Neutrophil (primary cell): ENCODE results near the gene OR2AG1.

Experiments used
- H3K27ac ChIP-seq: fragments of 200-600 bp; sonication (generic); 2 replicates; pipeline ENCODE4 v1.5.1; 2016; ENCODE audit warnings: mild to moderate bottlenecking, moderate library complexity
- H3K27me3 ChIP-seq: fragments of 200-600 bp; sonication (generic); 2 replicates; pipeline ENCODE4 v1.6.0; 2016; ENCODE audit warnings: mild to moderate bottlenecking
- H3K36me3 ChIP-seq: fragments of 200-600 bp; sonication (generic); 2 replicates; pipeline ENCODE4 v1.5.1; 2017
- H3K4me1 ChIP-seq, 2 experiments: fragments of 200-600 bp in 1 of 2; sonication (generic) in 1 of 2; 1 replicate in 1 of 2; 2 replicates in 1 of 2; pipeline versions ENCODE4 v1.5.1 to v1.6.1; 2013 to 2016; ENCODE audit warnings: low read depth in 1 of 2, low read length in 1 of 2, mild to moderate bottlenecking in 1 of 2, moderate library complexity in 1 of 2; ENCODE audit not compliant: control insufficient read depth in 1 of 2, insufficient read depth in 1 of 2
- H3K4me3 ChIP-seq, 2 experiments: fragments of 200-600 bp in 1 of 2; sonication (generic) in 1 of 2; 1 replicate in 1 of 2; 2 replicates in 1 of 2; pipeline ENCODE4 v1.5.1; 2013 to 2016; ENCODE audit warnings: low read depth in 1 of 2, low read length in 1 of 2, mild to moderate bottlenecking in 1 of 2, moderate library complexity in 1 of 2
- H3K9me3 ChIP-seq: fragments of 200-600 bp; sonication (generic); 2 replicates; pipeline ENCODE4 v1.5.1; 2016
- CTCF ChIP-seq: fragments of 200-600 bp; sonication (generic); IDR thresholded peaks from 2 replicates; pipeline ENCODE4 v1.5.1; 2016; ENCODE audit warnings: antibody characterized with exemption

The OR2AG1 gene

GRCh38 chr11:6834021-6834420 is 51.2 kb downstream of the OR2AG1 start:
- H3K4me3 ChIP-seq, result no peak overlapping the region
- H3K27ac ChIP-seq, result no peak overlapping the region
- no peaks in the 10 kb centered on the region for H3K9me3 ChIP-seq
- H3K4me1 ChIP-seq, result no peaks in the 10 kb centered on the region
- TF ChIP-seq CTCF, result no peak
- H3K36me3 ChIP-seq, result no peaks in the 10 kb centered on the region
- H3K27me3 ChIP-seq, result no peaks in the 10 kb centered on the region
